ENCODE data around the gene COX4I1. TPM values are rescaled to one million over a fixed set of nuclear protein-coding genes. Genes with fewer than 3 reads are reported as not detected.
A peak's percentile ranks its signal among the peaks of the same experiment; 100 is the strongest.
"Not testable (repeated sequence)": the region's sequence is repeated elsewhere in the genome, so short reads cannot be mapped to it uniquely, and the experiment has no call there.

Gene COX4I1
- total RNA-seq, 1 donor from 2014 or later, result 267 TPM

- DNase-seq, result no peak
These were observed 4.1 kb downstream of the COX4I1 start for GRCh38 chr16:85803570-85803969.

DNA sequence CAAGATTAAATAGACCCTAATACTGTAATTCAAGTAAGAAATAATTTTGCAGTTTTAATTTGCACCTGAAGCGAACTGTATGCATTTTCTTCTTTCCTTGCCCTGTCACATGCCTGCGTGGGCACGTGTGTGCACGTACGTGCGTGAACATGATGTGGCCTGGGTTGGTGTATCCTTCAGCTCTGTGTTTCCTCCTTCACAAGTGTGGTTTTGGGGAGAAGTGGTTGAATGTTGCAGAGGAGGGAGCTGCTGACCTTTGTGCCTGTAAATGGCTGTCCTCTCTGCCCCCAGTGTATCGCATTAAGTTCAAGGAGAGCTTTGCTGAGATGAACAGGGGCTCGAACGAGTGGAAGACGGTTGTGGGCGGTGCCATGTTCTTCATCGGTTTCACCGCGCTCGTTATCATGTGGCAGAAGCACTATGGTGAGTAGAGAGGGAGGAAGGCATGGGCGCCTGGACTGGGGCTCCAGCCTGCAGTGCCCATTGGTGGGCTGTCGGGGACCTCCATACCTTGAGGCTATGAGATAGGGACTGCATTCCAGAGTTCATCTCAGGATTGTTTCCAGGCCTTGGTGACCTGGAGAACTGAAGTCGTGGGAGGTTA is 6.0 kb downstream of the COX4I1 start:
- no peak for DNase-seq

GRCh38 chr16:85806539-85806938 is 7.0 kb downstream of the COX4I1 start:
- DNase-seq, result no peak

DNA sequence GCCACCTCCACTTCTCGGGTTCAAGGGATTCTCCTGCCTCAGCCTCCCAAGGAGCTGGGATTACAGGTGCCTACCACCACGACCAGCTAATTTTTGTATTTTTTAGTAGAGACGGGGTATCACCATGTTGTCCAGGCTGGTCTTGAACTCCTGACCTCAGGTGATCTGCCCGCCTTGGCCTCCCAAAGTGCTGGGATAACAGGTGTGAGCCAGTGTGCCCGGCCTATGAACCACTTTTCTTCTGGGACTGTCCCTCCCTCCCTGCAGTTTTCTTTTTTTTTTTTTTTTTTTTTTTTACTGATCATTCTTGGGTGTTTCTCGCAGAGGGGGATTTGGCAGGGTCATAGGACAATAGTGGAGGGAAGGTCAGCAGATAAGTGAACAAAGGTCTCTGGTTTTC is 7.8 kb downstream of the COX4I1 start:
- not testable (repeated sequence) for DNase-seq

- DNase-seq, result not testable (repeated sequence)
These were observed 8.6 kb downstream of the COX4I1 start for GRCh38 chr16:85808104-85808503.

DNA sequence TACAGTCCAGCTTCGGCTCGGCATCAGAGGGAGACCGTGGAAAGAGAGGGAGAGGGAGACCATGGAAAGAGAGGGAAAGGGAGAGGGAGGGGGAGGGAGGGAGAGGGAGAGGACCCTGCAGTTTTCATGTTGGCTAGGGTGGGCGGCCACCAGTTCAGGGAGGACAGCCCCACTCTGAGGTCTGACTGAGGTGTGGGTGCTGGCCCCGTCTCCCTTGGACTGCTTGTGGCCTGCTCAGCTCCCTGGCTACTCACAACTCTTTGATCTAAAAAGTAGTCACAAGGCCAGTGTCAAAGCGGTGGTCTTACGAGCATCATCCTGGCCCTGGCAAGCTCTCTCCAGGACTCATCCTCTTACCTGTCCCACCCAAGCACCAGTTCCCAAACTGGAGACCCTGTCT is 9.4 kb downstream of the COX4I1 start:
- no peak for DNase-seq

- DNase-seq, result no peak
These were observed 10.2 kb downstream of the COX4I1 start for GRCh38 chr16:85809645-85810044.

DNA sequence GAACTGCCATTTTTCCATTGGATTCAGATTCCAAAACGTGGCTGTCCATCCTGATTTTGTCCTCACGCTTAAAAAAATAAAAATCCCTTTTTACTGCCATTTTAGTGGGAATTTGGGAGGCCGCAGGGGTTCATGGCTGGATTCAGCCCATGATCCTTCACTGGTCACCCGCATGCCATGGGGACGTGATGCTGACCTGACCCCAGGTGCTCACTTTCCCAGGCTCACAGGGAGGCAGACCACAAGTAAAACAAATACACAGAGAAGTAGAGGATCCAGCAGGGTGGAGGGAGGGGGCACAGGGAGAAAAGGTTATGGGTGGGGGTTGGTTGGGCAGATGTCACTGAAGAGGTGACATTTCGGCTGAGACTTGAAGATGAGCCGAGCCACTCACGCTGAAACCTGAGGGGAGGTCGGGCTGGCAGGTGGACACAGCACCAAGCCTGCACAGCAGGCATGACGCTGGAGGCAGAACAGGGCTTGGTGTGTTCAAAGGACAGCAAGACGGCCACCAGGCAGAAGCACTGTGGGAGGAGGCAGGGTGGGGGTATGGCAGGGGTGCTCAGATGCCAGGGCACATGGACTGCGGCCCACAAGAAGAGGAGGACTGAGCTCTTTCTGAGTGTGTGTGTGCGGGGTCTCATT is 10.7 kb downstream of the COX4I1 start:
- no peak for DNase-seq

DNA sequence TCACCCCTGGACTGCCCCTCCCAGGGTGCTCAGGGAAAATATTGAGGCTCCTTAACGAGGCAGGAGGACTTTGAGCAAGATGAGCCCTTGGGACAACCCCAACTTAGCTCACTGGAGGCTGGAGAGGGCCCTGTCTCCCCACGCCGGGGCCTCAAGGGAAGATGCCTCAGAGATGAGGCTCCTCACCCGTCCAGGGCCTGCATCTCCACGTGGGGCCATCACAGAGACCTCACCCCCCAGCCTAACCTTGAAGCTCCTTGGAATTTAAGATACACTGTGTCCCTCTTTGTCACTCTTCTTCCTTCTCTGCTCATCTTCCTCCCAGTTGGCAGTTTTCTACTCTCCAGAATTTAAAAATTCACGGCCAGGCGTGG is 11.2 kb downstream of the COX4I1 start:
- DNase-seq, result no peak

- DNase-seq, result no peak
These were observed 12.7 kb downstream of the COX4I1 start for GRCh38 chr16:85812031-85812807.

GRCh38 chr16:85812811-85813700 is 13.6 kb downstream of the COX4I1 start:
- no peak for DNase-seq

DNA sequence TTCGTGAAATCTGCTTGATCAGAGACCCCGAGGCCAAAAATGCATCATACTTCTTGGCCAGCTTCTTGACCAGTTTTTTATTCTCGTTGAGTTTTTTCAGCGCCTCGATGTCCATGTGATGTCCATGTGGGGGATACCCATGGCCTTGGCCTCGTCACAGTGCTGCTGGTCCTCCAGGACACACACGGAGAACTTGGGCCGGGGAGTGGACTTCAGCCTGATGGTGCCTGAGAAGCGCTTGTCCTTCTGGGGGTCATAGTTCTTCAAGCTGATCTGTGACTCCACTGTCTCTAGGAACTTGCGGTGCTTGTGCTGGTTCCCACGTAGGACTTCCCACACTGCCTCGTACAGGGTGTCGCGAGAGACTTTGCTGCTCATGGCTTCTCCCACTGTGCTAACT is 16.7 kb downstream of the COX4I1 start:
- no peak for DNase-seq

DNA sequence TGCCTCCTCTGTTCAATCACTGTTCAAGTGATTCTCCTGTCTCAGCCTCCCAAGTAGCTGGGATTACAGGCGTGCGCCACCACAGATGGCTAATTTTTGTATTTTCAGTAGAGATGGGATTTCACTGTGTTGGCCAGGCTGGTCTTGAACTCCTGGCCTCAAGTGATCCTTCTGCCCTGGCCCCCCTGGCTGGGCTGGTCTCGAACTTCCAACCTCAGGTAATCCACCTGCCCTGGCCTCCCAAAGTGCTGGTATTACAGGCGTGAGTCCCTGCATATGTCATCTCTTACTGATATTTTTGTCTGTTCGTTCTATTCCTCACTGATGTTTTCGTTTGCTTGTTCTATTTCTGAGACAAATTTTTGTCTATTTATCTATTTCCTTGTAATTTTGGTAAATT is 17.7 kb downstream of the COX4I1 start:
- DNase-seq, result not testable (repeated sequence)

DNA sequence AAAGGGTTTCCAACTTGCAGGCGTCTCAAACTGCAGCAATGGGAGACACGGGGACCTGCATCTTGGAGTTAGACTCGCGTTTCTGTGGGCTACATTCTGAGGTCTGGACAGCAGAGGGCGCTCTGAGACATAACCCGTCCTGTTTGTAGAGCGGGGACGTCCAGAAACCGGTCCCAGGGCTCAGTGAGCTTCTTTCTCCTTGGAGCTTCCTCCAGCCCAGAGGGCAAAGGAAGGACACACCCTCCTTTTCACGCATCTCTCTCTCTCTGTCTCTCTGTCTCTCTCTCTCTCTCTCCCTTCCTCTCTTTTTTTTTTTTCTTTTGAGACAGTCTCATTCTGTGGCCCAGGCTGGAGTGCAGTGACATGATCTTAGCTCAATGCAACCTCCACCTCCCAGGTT is 19.8 kb downstream of the COX4I1 start:
- no peak for DNase-seq

GRCh38 chr16:85819771-85820170 is 20.3 kb downstream of the COX4I1 start:
- no peak for DNase-seq

DNA sequence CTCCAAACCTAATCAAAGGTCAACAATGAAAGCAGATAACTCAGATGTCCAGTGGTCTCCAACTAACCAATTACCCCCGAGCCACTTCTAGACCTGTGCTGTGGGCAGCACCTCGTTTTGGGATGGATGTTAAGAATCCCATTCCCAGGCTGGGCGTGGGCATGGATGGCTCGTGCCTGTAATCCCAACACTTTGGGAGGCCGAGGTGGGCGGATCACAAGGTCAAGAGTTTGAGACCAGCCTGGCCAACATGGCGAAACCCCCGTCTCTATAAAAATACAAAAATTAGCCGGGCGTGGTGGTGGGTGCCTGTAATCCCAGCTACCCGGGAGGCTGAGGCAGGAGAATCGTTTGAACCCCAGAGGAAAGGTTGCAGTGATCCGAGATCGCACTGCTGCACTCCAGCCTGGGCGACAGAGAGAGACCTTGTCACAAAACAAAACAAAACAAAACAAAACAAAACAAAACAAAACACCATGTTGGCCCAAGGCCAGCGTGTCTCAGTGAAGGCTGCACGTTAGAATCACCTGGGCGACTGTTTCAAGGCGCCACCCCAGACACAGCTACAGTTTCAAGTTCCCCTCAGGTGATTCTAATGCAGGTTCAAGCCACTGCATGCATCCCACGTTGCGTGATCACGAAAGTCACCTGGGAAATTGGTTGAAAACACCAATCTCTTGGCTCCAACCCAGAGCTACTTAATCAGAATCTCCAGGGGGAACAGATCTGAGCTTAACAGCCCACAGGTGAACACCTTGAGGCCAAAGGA is 21.3 kb downstream of the COX4I1 start:
- no peak for DNase-seq

- DNase-seq, result peak; percentile 75
These were observed 22.1 kb downstream of the COX4I1 start for GRCh38 chr16:85821390-85822135.

GRCh38 chr16:85822145-85822544 is 22.6 kb downstream of the COX4I1 start:
- DNase-seq, result no peak

DNA sequence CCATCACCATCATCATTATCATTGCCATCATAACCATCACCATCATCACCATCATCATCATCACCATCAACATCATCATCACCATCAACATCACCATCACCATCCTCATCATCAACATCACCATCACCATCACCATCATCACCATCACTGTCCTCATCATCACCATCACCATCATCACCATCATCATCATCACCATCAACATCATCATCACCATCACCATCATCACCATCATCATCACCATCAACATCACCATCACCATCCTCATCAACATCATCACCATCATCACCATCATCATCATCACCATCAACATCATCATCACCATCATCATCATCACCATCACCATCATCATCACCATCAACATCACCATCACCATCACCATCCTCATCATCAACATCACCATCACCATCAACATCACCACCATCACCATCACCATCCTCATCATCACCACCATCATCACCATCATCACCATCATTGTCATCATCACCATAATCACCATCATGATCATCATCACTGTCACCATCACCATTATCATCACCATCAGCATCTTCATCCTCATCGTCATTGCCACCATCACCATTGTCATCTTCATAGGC is 23.9 kb downstream of the COX4I1 start:
- DNase-seq, result no peak
